GM12891 (cell line): ENCODE measurements around the gene TEX48.

Source experiments
- PAX5 ChIP-seq: IDR thresholded peaks from 2 replicates; pipeline ENCODE4 v1.6.1; 2011; ENCODE audit warnings: low read length, moderate library complexity, mild to moderate bottlenecking; ENCODE audit not compliant: insufficient read depth, severe bottlenecking
- POLR2A ChIP-seq: IDR thresholded peaks from 2 replicates; pipeline ENCODE4 v1.6.1; 2011; ENCODE audit warnings: low read depth, low read length, control low read depth
- POLR2AphosphoS5 ChIP-seq: IDR thresholded peaks from 2 replicates; pipeline ENCODE4 v1.6.1; 2011; ENCODE audit warnings: low read depth, low read length, control low read depth
- SPI1 ChIP-seq: IDR thresholded peaks from 2 replicates; pipeline ENCODE4 v1.6.1; 2011; ENCODE audit warnings: low read depth, low read length, control low read depth
- TAF1 ChIP-seq: IDR thresholded peaks from 2 replicates; pipeline ENCODE4 v1.6.1; 2011; ENCODE audit warnings: low read depth, low read length, control low read depth

- TF ChIP-seq POLR2AphosphoS5 (no peak), TAF1 (no peak), POLR2A (no peak), PAX5 (no peak), SPI1 (no peak)
Measured at GRCh38 chr9:114641967-114642366, 40.0 kb downstream of the TEX48 start.
